Measurements from ENCODE around the gene PLXNA4.

DNA sequence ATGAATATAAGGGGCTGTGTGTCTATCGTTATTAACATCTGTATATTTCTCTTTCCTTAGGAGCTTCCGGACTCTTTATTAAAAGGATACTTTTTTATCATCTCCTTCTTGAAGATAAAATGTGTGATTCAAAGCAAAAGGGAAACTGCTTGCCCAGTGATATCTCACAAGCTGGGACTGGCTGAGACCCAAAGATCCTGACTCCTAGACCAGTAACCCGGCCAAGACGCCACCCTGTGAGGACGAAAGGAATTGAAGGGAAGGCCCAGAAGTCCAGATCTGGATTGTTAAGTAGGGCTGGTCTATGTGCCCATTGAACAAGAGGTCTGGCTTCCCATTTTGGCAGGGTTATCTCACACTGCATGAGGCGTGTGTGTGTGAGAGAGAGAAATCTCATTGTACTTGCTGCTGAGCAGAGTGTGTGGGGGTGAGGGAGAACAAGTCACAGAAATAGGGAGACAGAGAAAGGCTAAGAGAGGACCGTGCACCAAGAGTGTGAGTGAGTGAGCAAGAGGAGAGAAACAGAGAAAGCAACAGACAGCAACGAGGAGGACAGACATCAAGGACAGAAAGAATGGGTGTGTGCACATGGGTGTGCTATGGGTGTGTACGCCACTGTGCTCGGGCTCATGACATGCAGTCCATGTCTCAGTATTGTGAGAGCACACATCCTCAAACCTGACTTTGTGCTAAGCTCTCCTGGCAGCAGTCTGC lies 75.4 kb downstream of the PLXNA4 start:
- TF ChIP-seq, protein P1, sequence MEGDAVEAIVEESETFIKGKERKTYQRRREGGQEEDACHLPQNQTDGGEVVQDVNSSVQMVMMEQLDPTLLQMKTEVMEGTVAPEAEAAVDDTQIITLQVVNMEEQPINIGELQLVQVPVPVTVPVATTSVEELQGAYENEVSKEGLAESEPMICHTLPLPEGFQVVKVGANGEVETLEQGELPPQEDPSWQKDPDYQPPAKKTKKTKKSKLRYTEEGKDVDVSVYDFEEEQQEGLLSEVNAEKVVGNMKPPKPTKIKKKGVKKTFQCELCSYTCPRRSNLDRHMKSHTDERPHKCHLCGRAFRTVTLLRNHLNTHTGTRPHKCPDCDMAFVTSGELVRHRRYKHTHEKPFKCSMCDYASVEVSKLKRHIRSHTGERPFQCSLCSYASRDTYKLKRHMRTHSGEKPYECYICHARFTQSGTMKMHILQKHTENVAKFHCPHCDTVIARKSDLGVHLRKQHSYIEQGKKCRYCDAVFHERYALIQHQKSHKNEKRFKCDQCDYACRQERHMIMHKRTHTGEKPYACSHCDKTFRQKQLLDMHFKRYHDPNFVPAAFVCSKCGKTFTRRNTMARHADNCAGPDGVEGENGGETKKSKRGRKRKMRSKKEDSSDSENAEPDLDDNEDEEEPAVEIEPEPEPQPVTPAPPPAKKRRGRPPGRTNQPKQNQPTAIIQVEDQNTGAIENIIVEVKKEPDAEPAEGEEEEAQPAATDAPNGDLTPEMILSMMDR (conservative IDR thresholded peaks at IDR 0.05): no peak
- no peak for TF ChIP-seq EZH2 (IDR thresholded peaks at IDR 0.05; ENCODE audit: low read depth)

Measured in PC-9 (cell line).